HEK293T (cell line): Measurements from ENCODE around the gene ZACN.
"Not testable (repeated sequence)": the region's sequence is repeated elsewhere in the genome, so short reads cannot be mapped to it uniquely, and the experiment has no call there.

Source experiments
- FOXA1 ChIP-seq: fragments of 450-650 bp; IDR thresholded peaks from 2 replicates; pipeline ENCODE4 v1.6.1; 2016; ENCODE audit warnings: mild to moderate bottlenecking
- L3MBTL2 ChIP-seq: fragments of 450-650 bp; conservative IDR thresholded peaks from 2 replicates; pipeline ENCODE4 v1.6.1; 2016; ENCODE audit warnings: mild to moderate bottlenecking
- TF ChIP-seq, protein P1 (sequence below): fragments of 450-650 bp; IDR thresholded peaks from 2 replicates; pipeline ENCODE4 v1.6.1; 2016

DNA sequence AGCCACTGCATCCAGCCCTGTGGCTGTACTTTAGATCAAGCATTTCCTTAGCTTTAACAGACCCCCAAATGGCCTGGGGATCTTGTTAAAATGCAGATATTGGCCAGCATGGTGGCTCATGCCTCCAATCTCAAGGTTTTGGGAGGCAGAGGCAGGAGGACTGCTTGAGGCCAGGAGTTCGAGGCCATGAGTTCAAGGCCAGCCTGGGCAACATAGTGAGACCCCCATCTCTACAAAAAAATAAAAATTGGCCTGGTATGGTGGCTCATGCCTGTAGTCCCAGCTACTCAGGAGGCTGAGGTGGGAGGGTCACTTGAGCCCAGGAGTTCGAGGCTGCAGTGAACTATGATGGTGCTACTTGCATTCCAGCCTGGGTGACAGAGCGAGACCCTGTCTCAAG lies 36.1 kb upstream of the ZACN start:
- TF ChIP-seq FOXA1, L3MBTL2: not testable (repeated sequence)
- TF ChIP-seq, protein P1, sequence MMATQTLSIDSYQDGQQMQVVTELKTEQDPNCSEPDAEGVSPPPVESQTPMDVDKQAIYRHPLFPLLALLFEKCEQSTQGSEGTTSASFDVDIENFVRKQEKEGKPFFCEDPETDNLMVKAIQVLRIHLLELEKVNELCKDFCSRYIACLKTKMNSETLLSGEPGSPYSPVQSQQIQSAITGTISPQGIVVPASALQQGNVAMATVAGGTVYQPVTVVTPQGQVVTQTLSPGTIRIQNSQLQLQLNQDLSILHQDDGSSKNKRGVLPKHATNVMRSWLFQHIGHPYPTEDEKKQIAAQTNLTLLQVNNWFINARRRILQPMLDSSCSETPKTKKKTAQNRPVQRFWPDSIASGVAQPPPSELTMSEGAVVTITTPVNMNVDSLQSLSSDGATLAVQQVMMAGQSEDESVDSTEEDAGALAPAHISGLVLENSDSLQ, result not testable (repeated sequence)
